ENCODE data around the gene PLLP. TPM values are rescaled to one million over a fixed set of nuclear protein-coding genes. Genes with fewer than 3 reads are reported as not detected.

Gene PLLP
- total RNA-seq, 4 donors from 2014 or later = 4.4 to 13.5 (median 9.6) TPM

DNA sequence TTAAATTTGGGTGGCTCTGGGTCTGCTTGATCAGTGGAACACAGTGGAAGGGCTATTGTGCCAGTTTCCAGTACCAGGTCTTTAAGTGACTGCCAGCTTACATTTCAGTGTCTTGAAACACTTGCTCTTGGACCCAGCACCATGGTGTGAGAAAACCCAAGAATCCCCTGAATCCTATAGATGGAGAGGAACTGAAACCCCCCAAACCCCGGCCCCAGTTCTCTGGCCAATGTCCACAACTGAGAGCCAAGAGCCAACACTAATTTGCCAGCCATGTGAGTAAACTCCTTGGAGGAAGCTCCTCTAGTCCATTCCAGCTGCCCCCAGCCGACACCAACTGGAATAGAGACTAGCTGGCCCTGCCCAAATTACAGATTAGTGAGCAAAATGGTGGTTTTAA, 41.8 kb downstream of the PLLP start:
- Histone ChIP-seq H3K4me1 (peaks cover 3 to 28% (median 11%) of the 10 kb centered on the region in 4 donors), H3K27ac (no peak overlapping the region), H3K4me3 (no peak overlapping the region), H3K36me3 (peaks cover 0 to 30% (median 9%) of the 10 kb centered on the region in 4 donors), H3K9me3 (no peaks in the 10 kb centered on the region), H3K27me3 (no peaks in the 10 kb centered on the region)
- no peak for DNase-seq
- TF ChIP-seq, protein P1, sequence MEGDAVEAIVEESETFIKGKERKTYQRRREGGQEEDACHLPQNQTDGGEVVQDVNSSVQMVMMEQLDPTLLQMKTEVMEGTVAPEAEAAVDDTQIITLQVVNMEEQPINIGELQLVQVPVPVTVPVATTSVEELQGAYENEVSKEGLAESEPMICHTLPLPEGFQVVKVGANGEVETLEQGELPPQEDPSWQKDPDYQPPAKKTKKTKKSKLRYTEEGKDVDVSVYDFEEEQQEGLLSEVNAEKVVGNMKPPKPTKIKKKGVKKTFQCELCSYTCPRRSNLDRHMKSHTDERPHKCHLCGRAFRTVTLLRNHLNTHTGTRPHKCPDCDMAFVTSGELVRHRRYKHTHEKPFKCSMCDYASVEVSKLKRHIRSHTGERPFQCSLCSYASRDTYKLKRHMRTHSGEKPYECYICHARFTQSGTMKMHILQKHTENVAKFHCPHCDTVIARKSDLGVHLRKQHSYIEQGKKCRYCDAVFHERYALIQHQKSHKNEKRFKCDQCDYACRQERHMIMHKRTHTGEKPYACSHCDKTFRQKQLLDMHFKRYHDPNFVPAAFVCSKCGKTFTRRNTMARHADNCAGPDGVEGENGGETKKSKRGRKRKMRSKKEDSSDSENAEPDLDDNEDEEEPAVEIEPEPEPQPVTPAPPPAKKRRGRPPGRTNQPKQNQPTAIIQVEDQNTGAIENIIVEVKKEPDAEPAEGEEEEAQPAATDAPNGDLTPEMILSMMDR (IDR thresholded peaks at IDR 0.05) = no peak
- TF ChIP-seq POLR2AphosphoS5 (IDR thresholded peaks at IDR 0.05) = no peak
- WGBS, 2 donors (ENCODE audit: low coverage in 1 of 2) = 75% methylated on average over 2 of the region's 2 CpGs; no CpG with 5 or more reads in 1 of the 2 donors
- intact Hi-C loops (cut with DNase I; ENCODE audit: low total_unique reads) = no loop called here
- in situ Hi-C loops (cut with MboI; ENCODE audit: low pct_ligation_motif_present in 1 of 4, low pct_unique_long_range_greater_than_20kb in 1 of 4, low sequenced_read_pairs in 3 of 4) = no loop called here

DNA sequence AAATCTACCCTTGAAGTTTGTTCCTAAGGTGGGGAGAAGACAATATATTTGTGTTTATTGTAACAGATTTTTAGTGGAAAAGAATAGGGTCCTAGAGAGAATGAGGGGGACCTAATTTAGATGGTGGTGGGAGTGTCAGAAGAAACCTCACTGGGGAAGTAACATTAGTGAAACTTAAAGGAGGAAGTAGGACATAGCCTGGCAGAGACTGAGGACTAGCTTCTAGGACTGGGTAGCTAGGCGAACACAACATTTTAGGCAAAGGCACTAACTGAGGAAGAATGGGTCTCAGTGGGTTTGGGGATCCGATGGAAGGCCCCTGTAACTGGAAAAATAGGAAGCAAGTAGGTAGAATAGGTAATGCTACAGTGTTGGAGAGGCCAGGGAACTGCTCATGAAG, 43.6 kb downstream of the PLLP start:
- TF ChIP-seq POLR2AphosphoS5 (IDR thresholded peaks at IDR 0.05) (no peak), POLR2A (IDR thresholded peaks at IDR 0.05) (no peak), EP300 (IDR thresholded peaks at IDR 0.05; ENCODE audit: low read depth) (no peak)
- TF ChIP-seq, protein P1 (IDR thresholded peaks at IDR 0.05) = no peak
- no peaks in the 10 kb centered on the region for H3K27me3 ChIP-seq
- peaks cover 0 to 36% (median 5%) of the 10 kb centered on the region in 4 donors for H3K36me3 ChIP-seq
- DNase-seq = no peak
- no peaks in the 10 kb centered on the region for H3K9me3 ChIP-seq
- no peak overlapping the region for H3K4me3 ChIP-seq
- H3K27ac ChIP-seq = no peak overlapping the region
- 87 to 88% methylated on average over 2 of the region's 2 CpGs for WGBS, 2 donors (ENCODE audit: low coverage in 1 of 2)
- H3K4me1 ChIP-seq = peaks cover 0 to 18% (median 7%) of the 10 kb centered on the region in 4 donors
- in situ Hi-C loops (cut with MboI; ENCODE audit: low pct_ligation_motif_present in 1 of 4, low pct_unique_long_range_greater_than_20kb in 1 of 4, low sequenced_read_pairs in 3 of 4) = no loop called here
- intact Hi-C loops (cut with DNase I; ENCODE audit: low total_unique reads) = no loop called here

DNA sequence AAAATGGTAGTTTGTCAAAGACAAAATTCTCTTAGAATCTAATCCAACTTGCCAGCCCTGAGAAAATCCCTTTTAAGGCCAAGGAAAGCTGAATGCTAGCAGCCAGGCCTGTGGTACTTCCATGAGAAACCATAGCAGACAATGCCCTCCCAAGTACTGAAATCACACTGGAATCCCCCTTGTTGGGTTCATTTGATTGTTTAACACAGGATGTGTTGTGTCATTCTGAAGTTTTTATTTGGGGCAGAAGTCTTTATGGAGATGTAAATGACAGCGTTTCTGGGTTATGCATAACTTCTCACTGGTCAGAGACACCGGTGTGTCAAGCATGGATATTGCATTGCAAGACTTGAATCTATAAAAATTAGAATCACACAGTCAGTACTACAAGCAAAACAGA, 45.4 kb downstream of the PLLP start:
- TF ChIP-seq EP300 (IDR thresholded peaks at IDR 0.05; ENCODE audit: low read depth) = no peak
- Histone ChIP-seq H3K36me3 (peaks cover 0 to 40% (median 5%) of the 10 kb centered on the region in 4 donors), H3K4me3 (no peak overlapping the region), H3K27me3 (no peaks in the 10 kb centered on the region), H3K9me3 (no peaks in the 10 kb centered on the region), H3K4me1 (peaks cover 2 to 24% (median 3%) of the 10 kb centered on the region in 4 donors), H3K27ac (no peak overlapping the region)
- intact Hi-C loops (cut with DNase I; ENCODE audit: low total_unique reads) = no loop called here
- WGBS, 2 donors (ENCODE audit: low coverage in 1 of 2) = 62 to 77% methylated on average over 2 of the region's 2 CpGs
- no peak for DNase-seq
- in situ Hi-C loops (cut with MboI; ENCODE audit: low pct_ligation_motif_present in 1 of 4, low pct_unique_long_range_greater_than_20kb in 1 of 4, low sequenced_read_pairs in 3 of 4) = no loop called here

DNA sequence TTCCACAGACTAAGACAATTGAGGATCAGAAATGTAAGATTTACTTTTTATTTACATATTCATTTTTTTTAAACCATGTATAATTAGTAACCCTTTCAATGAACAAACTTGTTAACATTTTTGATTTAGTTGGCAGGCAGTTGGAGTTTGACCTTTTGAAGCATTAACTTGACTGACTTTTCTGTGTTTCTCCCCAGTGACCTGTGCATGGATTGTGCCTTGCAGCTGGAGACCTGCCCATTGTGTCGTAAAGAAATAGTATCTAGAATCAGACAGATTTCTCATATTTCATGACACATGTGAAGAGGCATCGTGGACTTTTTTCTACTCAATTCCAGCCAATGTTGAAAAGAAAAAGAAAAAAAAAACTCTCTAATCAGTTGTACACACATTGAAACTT, 45.8 kb downstream of the PLLP start:
- Histone ChIP-seq H3K27me3 (no peaks in the 10 kb centered on the region), H3K27ac (no peak overlapping the region), H3K4me1 (peaks cover 0 to 27% (median 3%) of the 10 kb centered on the region in 4 donors), H3K4me3 (no peak overlapping the region), H3K9me3 (no peaks in the 10 kb centered on the region), H3K36me3 (peaks cover 0 to 44% (median 6%) of the 10 kb centered on the region in 4 donors)
- no peak for DNase-seq
- in situ Hi-C loops (cut with MboI; ENCODE audit: low pct_ligation_motif_present in 1 of 4, low pct_unique_long_range_greater_than_20kb in 1 of 4, low sequenced_read_pairs in 3 of 4) = no loop called here
- intact Hi-C loops (cut with DNase I; ENCODE audit: low total_unique reads) = no loop called here
- TF ChIP-seq EP300 (IDR thresholded peaks at IDR 0.05; ENCODE audit: low read depth) (no peak), POLR2AphosphoS5 (IDR thresholded peaks at IDR 0.05) (no peak), POLR2A (IDR thresholded peaks at IDR 0.05) (no peak)
- TF ChIP-seq, protein P1 (IDR thresholded peaks at IDR 0.05) = no peak
- WGBS, 2 donors (ENCODE audit: low coverage in 1 of 2) = 74 to 80% methylated on average over 2 of the region's 2 CpGs

DNA sequence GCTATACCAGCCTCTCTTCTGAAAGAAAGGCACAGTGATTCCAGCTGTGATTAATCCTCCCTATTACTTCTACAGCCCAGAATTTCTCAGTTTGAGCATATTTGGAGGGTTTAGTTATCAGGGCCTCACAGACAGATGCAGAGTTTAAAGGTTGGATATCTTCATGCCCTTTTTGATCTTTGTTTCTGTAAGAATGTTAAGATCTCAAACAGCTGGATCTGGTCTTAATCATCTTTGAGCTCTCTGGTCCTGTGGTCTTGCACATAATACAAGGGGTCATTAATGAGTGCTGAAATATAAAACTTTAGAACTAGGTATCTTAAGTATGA, 48.5 kb downstream of the PLLP start:
- TF ChIP-seq, protein P1 (IDR thresholded peaks at IDR 0.05) = no peak
- no peak for TF ChIP-seq EP300 (IDR thresholded peaks at IDR 0.05; ENCODE audit: low read depth)
- TF ChIP-seq POLR2A (IDR thresholded peaks at IDR 0.05) = no peak
- TF ChIP-seq POLR2AphosphoS5 (IDR thresholded peaks at IDR 0.05) = no peak
- no peak for DNase-seq
- in situ Hi-C loops (cut with MboI; ENCODE audit: low pct_ligation_motif_present in 1 of 4, low pct_unique_long_range_greater_than_20kb in 1 of 4, low sequenced_read_pairs in 3 of 4) = no loop called here
- Histone ChIP-seq H3K27me3 (no peaks in the 10 kb centered on the region), H3K27ac (no peak overlapping the region), H3K9me3 (no peaks in the 10 kb centered on the region), H3K4me1 (peaks cover 0 to 19% (median 3%) of the 10 kb centered on the region in 4 donors), H3K36me3 (peaks cover 0 to 71% (median 16%) of the 10 kb centered on the region in 4 donors), H3K4me3 (no peak overlapping the region)
- intact Hi-C loops (cut with DNase I; ENCODE audit: low total_unique reads) = no loop called here
